OCI-LY1 (cell line): Measurements from ENCODE around the gene RARRES1.

ENCODE experiments used
- H2AFZ ChIP-seq: fragments of 200-600 bp; sonication (generic), shearing (Covaris generic); 2 replicates; pipeline ENCODE4 v1.6.0; 2014; ENCODE audit warnings: antibody characterized with exemption, mild to moderate bottlenecking, low read length
- H3F3A ChIP-seq: fragments of 200-600 bp; sonication (generic), shearing (Covaris generic); 2 replicates; pipeline ENCODE4 v1.6.0; 2014; ENCODE audit warnings: mild to moderate bottlenecking, antibody characterized with exemption, low read length, moderate library complexity; ENCODE audit not compliant: insufficient read depth
- H3K27ac ChIP-seq: fragments of 200-600 bp; sonication (generic); 2 replicates; pipeline ENCODE4 v1.5.1; 2014; ENCODE audit warnings: low read length, mixed run types, mild to moderate bottlenecking, low read depth; ENCODE audit not compliant: poor library complexity, severe bottlenecking
- H3K27me3 ChIP-seq: fragments of 200-600 bp; sonication (generic); 2 replicates; pipeline ENCODE4 v1.6.0; 2014; ENCODE audit warnings: antibody characterized with exemption, mild to moderate bottlenecking, low read length, moderate library complexity; ENCODE audit not compliant: insufficient read depth
- H3K36me3 ChIP-seq: fragments of 200-600 bp; sonication (generic); 2 replicates; pipeline ENCODE4 v1.6.1; 2014; ENCODE audit warnings: mild to moderate bottlenecking, antibody characterized with exemption, low read length, moderate library complexity, mixed read lengths; ENCODE audit not compliant: insufficient read depth
- H3K4me1 ChIP-seq: fragments of 200-600 bp; sonication (generic); 2 replicates; pipeline ENCODE4 v1.5.1; 2014; ENCODE audit warnings: mild to moderate bottlenecking, low read length, moderate library complexity; ENCODE audit not compliant: insufficient read depth, severe bottlenecking
- H3K4me2 ChIP-seq: fragments of 200-600 bp; sonication (generic), shearing (Covaris generic); 2 replicates; pipeline ENCODE4 v1.6.1; 2014; ENCODE audit warnings: low read length
- H3K4me3 ChIP-seq: fragments of 200-600 bp; sonication (generic); 2 replicates; pipeline ENCODE4 v1.5.1; 2014; ENCODE audit warnings: low read length, low read depth, mild to moderate bottlenecking, mixed read lengths; ENCODE audit not compliant: poor library complexity, severe bottlenecking
- H3K79me2 ChIP-seq: fragments of 200-600 bp; shearing (Covaris generic); 2 replicates; pipeline ENCODE4 v1.6.1; 2016; ENCODE audit warnings: mixed run types, low read length, mixed read lengths; ENCODE audit not compliant: insufficient read depth
- H3K9ac ChIP-seq: fragments of 200-600 bp; sonication (generic), shearing (Covaris generic); 2 replicates; pipeline ENCODE4 v1.6.1; 2014; ENCODE audit warnings: mild to moderate bottlenecking, low read length, mixed read lengths
- H3K9me2 ChIP-seq: fragments of 200-600 bp; sonication (generic), shearing (Covaris generic); 2 replicates; pipeline ENCODE4 v1.6.1; 2014; ENCODE audit warnings: low read depth, mild to moderate bottlenecking, low read length, mixed read lengths
- H3K9me3 ChIP-seq: fragments of 200-600 bp; shearing (Covaris generic); 2 replicates; pipeline ENCODE4 v1.6.1; 2014; ENCODE audit warnings: low read length, mixed read lengths
- H4K20me1 ChIP-seq: fragments of 200-600 bp; sonication (generic), shearing (Covaris generic); 2 replicates; pipeline ENCODE4 v1.6.0; 2016; ENCODE audit warnings: mild to moderate bottlenecking, low read length; ENCODE audit not compliant: insufficient read depth
- EZH2 ChIP-seq: fragments of 200-600 bp; sonication (generic), shearing (Covaris generic); IDR thresholded peaks from 2 replicates; pipeline ENCODE4 v1.8.0; 2017; ENCODE audit warnings: borderline replicate concordance, mixed run types, mild to moderate bottlenecking, antibody characterized with exemption, low read length, moderate library complexity, mixed read lengths
- TF ChIP-seq, protein P1 (sequence below): fragments of 200-600 bp; sonication (generic), shearing (Covaris generic); IDR thresholded peaks from 2 replicates; pipeline ENCODE4 v1.5.1; 2017; ENCODE audit warnings: mild to moderate bottlenecking, antibody characterized with exemption, low read length, moderate library complexity, mixed read lengths

RARRES1 gene

GRCh38 chr3:158739661-158740060 lies 7.4 kb upstream of the RARRES1 start:
- Histone ChIP-seq H3K4me1 (no peaks in the 10 kb centered on the region), H3K9me3 (peaks cover 4% of the 10 kb centered on the region), H3K27me3 (no peaks in the 10 kb centered on the region), H3K4me2 (no peak overlapping the region), H3K27ac (no peak overlapping the region), H3K9me2 (no peaks in the 10 kb centered on the region), H4K20me1 (no peaks in the 10 kb centered on the region), H3K79me2 (no peaks in the 10 kb centered on the region), H3K9ac (no peak overlapping the region), H2AFZ (no peak overlapping the region), H3K36me3 (no peaks in the 10 kb centered on the region), H3F3A (no peaks in the 10 kb centered on the region), H3K4me3 (no peak overlapping the region)
- TF ChIP-seq EZH2 = no peak
- TF ChIP-seq, protein P1, sequence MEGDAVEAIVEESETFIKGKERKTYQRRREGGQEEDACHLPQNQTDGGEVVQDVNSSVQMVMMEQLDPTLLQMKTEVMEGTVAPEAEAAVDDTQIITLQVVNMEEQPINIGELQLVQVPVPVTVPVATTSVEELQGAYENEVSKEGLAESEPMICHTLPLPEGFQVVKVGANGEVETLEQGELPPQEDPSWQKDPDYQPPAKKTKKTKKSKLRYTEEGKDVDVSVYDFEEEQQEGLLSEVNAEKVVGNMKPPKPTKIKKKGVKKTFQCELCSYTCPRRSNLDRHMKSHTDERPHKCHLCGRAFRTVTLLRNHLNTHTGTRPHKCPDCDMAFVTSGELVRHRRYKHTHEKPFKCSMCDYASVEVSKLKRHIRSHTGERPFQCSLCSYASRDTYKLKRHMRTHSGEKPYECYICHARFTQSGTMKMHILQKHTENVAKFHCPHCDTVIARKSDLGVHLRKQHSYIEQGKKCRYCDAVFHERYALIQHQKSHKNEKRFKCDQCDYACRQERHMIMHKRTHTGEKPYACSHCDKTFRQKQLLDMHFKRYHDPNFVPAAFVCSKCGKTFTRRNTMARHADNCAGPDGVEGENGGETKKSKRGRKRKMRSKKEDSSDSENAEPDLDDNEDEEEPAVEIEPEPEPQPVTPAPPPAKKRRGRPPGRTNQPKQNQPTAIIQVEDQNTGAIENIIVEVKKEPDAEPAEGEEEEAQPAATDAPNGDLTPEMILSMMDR = no peak

- Histone ChIP-seq H3K9me2 (no peaks in the 10 kb centered on the region), H3K79me2 (no peaks in the 10 kb centered on the region), H3K4me2 (no peak overlapping the region), H3F3A (no peaks in the 10 kb centered on the region), H3K4me3 (no peak overlapping the region), H3K9me3 (peaks cover 4% of the 10 kb centered on the region), H3K9ac (no peak overlapping the region), H3K27ac (no peak overlapping the region), H3K36me3 (no peaks in the 10 kb centered on the region), H2AFZ (no peak overlapping the region), H3K27me3 (no peaks in the 10 kb centered on the region), H3K4me1 (no peaks in the 10 kb centered on the region), H4K20me1 (no peaks in the 10 kb centered on the region)
- TF ChIP-seq EZH2 = no peak
- TF ChIP-seq, protein P1 = no peak
These were observed 6.8 kb upstream of the RARRES1 start for GRCh38 chr3:158739078-158739477.

DNA sequence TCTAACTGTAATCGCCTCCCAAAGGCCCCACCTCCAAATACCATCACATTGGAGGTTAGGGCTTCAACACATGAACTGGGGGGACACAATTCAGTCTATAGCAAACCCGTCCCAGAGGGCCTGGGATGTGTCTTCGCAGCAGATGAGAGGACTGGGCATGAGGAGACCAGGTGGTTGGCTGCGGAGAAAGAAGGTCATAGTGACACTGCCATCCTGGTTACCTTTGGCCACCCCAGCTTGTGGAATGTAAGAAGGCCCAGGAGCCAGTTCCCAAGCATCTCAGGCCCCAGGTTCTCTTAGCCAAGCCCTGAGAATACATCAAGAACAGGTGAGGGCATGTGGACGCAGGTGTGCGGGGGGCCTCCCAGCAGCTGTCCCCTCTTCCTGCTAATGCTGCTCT lies 6.4 kb upstream of the RARRES1 start:
- H3K27ac ChIP-seq = no peak overlapping the region
- no peak overlapping the region for H2AFZ ChIP-seq
- H3F3A ChIP-seq = no peaks in the 10 kb centered on the region
- peaks cover 4% of the 10 kb centered on the region for H3K9me3 ChIP-seq
- TF ChIP-seq, protein P1 = no peak
- TF ChIP-seq EZH2 = no peak
- H3K79me2 ChIP-seq = no peaks in the 10 kb centered on the region
- no peak overlapping the region for H3K9ac ChIP-seq
- H3K4me1 ChIP-seq = no peaks in the 10 kb centered on the region
- no peaks in the 10 kb centered on the region for H3K36me3 ChIP-seq
- no peak overlapping the region for H3K4me3 ChIP-seq
- no peaks in the 10 kb centered on the region for H4K20me1 ChIP-seq
- no peaks in the 10 kb centered on the region for H3K9me2 ChIP-seq
- H3K4me2 ChIP-seq = no peak overlapping the region
- H3K27me3 ChIP-seq = no peaks in the 10 kb centered on the region
